ENCODE data around the gene PRKAG2.
A peak's percentile ranks its signal among the peaks of the same experiment; 100 is the strongest.
"Not testable (repeated sequence)": the region's sequence is repeated elsewhere in the genome, so short reads cannot be mapped to it uniquely, and the experiment has no call there.

PRKAG2 gene

GRCh38 chr7:151877911-151878835 lies 1.3 kb upstream of the PRKAG2 start:
- peak overlapping the region; percentile 68 for H3K27ac Mint-ChIP-seq
- H3K4me3 Mint-ChIP-seq, result peak overlapping the region; percentile 76
- H3K9me3 Mint-ChIP-seq, result no peaks in the 10 kb centered on the region
- H3K4me1 Mint-ChIP-seq, result peaks cover 13% of the 10 kb centered on the region
- H3K36me3 Mint-ChIP-seq, result no peaks in the 10 kb centered on the region
- H3K27me3 Mint-ChIP-seq, result no peaks in the 10 kb centered on the region

- Mint-ChIP-seq H3K27ac (peak overlapping the region; percentile 90), H3K36me3 (no peaks in the 10 kb centered on the region), H3K4me1 (peaks cover 28% of the 10 kb centered on the region), H3K4me3 (peak overlapping the region; percentile 97), H3K9me3 (no peaks in the 10 kb centered on the region), H3K27me3 (no peaks in the 10 kb centered on the region)
Measured at GRCh38 chr7:151875942-151876898, 695 bp downstream of the PRKAG2 start.

- not testable (repeated sequence) for H3K36me3 Mint-ChIP-seq, H3K27ac Mint-ChIP-seq, H3K9me3 Mint-ChIP-seq, H3K27me3 Mint-ChIP-seq
- peak overlapping the region; percentile 97 for H3K4me3 Mint-ChIP-seq
- H3K4me1 Mint-ChIP-seq, result peaks cover 37% of the 10 kb centered on the region
Measured at GRCh38 chr7:151874479-151874878, 2.4 kb downstream of the PRKAG2 start.

GRCh38 chr7:151873402-151873965 lies 3.4 kb downstream of the PRKAG2 start:
- Mint-ChIP-seq H3K9me3 (no peaks in the 10 kb centered on the region), H3K27me3 (no peaks in the 10 kb centered on the region), H3K4me1 (peaks cover 47% of the 10 kb centered on the region), H3K4me3 (no peak overlapping the region), H3K27ac (no peak overlapping the region), H3K36me3 (no peaks in the 10 kb centered on the region)

- H3K4me3 Mint-ChIP-seq, result no peak overlapping the region
Measured at GRCh38 chr7:151872531-151873401, 4.1 kb downstream of the PRKAG2 start.

GRCh38 chr7:151871904-151872303 lies 5.0 kb downstream of the PRKAG2 start:
- Mint-ChIP-seq H3K9me3 (no peaks in the 10 kb centered on the region), H3K4me3 (no peak overlapping the region), H3K4me1 (peaks cover 54% of the 10 kb centered on the region), H3K27me3 (no peaks in the 10 kb centered on the region), H3K36me3 (no peaks in the 10 kb centered on the region), H3K27ac (no peak overlapping the region)

More at GRCh38 chr7:151872531-151873401, 4.1 kb downstream of the PRKAG2 start:
- no peaks in the 10 kb centered on the region for H3K9me3 Mint-ChIP-seq
- H3K27me3 Mint-ChIP-seq, result no peaks in the 10 kb centered on the region
- H3K27ac Mint-ChIP-seq, result peak overlapping the region; percentile 70
- peaks cover 54% of the 10 kb centered on the region for H3K4me1 Mint-ChIP-seq
- H3K36me3 Mint-ChIP-seq, result no peaks in the 10 kb centered on the region

GRCh38 chr7:151871189-151871735 lies 5.7 kb downstream of the PRKAG2 start:
- H3K4me1 Mint-ChIP-seq, result peaks cover 54% of the 10 kb centered on the region
- no peak overlapping the region for H3K27ac Mint-ChIP-seq
- no peaks in the 10 kb centered on the region for H3K9me3 Mint-ChIP-seq
- H3K36me3 Mint-ChIP-seq, result no peaks in the 10 kb centered on the region
- H3K27me3 Mint-ChIP-seq, result no peaks in the 10 kb centered on the region
- H3K4me3 Mint-ChIP-seq, result no peak overlapping the region

- Mint-ChIP-seq H3K36me3 (no peaks in the 10 kb centered on the region), H3K9me3 (no peaks in the 10 kb centered on the region), H3K27me3 (no peaks in the 10 kb centered on the region), H3K4me1 (peaks cover 56% of the 10 kb centered on the region), H3K27ac (no peak overlapping the region), H3K4me3 (no peak overlapping the region)
Measured at GRCh38 chr7:151869968-151870918, 6.7 kb downstream of the PRKAG2 start.

GRCh38 chr7:151869455-151869854 lies 7.5 kb downstream of the PRKAG2 start:
- Mint-ChIP-seq H3K27me3 (no peaks in the 10 kb centered on the region), H3K9me3 (no peaks in the 10 kb centered on the region), H3K27ac (no peak overlapping the region), H3K4me3 (no peak overlapping the region), H3K4me1 (peaks cover 57% of the 10 kb centered on the region), H3K36me3 (no peaks in the 10 kb centered on the region)

GRCh38 chr7:151869109-151869428 lies 7.8 kb downstream of the PRKAG2 start:
- no peak overlapping the region for H3K27ac Mint-ChIP-seq
- H3K4me3 Mint-ChIP-seq, result no peak overlapping the region
- peaks cover 60% of the 10 kb centered on the region for H3K4me1 Mint-ChIP-seq
- no peaks in the 10 kb centered on the region for H3K27me3 Mint-ChIP-seq
- no peaks in the 10 kb centered on the region for H3K9me3 Mint-ChIP-seq
- H3K36me3 Mint-ChIP-seq, result no peaks in the 10 kb centered on the region

- Mint-ChIP-seq H3K27ac (no peak overlapping the region), H3K9me3 (no peaks in the 10 kb centered on the region), H3K27me3 (no peaks in the 10 kb centered on the region), H3K4me3 (no peak overlapping the region), H3K36me3 (no peaks in the 10 kb centered on the region), H3K4me1 (peaks cover 62% of the 10 kb centered on the region)
Measured at GRCh38 chr7:151868396-151869108, 8.4 kb downstream of the PRKAG2 start.

- Mint-ChIP-seq H3K27ac (no peak overlapping the region), H3K27me3 (no peaks in the 10 kb centered on the region), H3K4me3 (no peak overlapping the region), H3K36me3 (no peaks in the 10 kb centered on the region), H3K9me3 (no peaks in the 10 kb centered on the region), H3K4me1 (peaks cover 56% of the 10 kb centered on the region)
Measured at GRCh38 chr7:151867912-151868311, 9.0 kb downstream of the PRKAG2 start.

All from activated naive CD4-positive, alpha-beta T cell treated with anti-CD3 and anti-CD28 coated beads, Interleukin-2, amount 50 U/mL, for 24 hours (primary cell).